NCI-H748 (cell line): ENCODE measurements around the gene JAM3.
"Not testable (repeated sequence)": the region's sequence is repeated elsewhere in the genome, so short reads cannot be mapped to it uniquely, and the experiment has no call there.

Experiments used
- DNase-seq: peaks from one replicate; lab custom pipeline; 2025; ENCODE audit not compliant: unreplicated experiment; lab: John Stamatoyannopoulos, UW

The JAM3 gene

DNA sequence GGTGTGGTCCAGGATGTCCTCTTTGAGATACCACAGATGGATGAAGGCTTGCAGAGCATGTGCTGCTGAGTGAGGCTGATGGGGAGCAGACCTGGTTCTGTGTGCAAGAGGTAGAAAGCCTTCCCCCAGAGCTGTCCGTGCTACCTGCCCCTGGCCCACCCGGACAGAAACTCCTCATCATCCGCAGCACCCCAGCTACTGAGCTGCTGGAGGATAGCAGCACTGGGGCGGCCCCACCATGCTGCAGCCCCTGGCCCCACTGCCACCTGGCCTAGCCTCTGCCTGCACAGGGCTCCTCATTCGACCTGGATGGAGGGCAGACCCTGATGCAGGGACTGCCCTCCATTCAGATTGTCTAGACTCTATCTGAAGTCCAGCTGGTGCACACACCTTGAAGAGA, 104.4 kb downstream of the JAM3 start:
- no peak for DNase-seq

DNA sequence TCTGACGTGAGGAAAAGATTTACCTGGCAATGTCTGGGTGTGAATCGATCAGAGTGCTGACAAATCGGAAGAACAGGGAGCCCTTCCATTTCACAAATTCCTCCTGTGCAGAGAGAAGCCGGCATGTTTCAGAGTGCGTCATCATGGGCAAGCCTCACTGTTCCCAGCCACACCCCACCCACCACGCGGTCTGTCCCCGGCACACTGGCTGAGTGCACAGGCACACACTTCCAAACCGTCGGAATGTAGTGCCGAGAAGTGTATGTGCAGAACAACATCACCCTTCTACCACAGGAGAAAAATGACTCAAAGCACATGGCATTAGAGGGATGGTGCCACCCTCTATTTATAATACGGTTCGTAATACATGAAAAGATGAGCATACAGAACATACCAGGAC, 107.4 kb downstream of the JAM3 start:
- DNase-seq, result no peak

DNA sequence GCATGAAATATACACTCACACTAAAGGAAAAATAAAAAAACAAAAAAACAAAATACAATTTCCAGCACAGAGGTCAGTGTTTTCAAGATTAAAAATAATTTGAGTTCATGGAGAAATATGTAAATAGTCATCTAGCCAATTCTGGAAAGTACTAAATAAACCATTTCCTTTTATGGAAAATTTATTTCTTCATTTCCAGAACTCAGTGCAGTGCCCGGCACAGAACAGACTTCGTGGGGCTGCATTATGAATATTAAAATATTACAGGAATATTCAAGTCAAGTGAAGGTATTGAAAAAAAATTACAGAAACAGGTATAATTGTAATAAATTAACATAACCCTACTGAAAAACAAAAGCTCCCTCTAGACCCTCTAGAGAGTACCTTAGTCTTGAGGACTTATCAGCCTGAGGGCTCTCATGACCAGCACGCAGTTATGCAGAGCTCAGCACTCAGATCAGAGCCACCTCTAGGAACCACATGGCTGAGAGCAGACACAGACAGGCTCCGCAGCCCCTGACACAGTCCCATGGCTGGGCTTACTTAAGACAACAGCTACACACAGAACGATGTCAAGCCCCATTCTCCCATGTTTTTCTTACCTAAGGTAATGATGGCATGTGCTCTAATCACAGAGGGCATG, 109.3 kb downstream of the JAM3 start:
- DNase-seq, result no peak

DNA sequence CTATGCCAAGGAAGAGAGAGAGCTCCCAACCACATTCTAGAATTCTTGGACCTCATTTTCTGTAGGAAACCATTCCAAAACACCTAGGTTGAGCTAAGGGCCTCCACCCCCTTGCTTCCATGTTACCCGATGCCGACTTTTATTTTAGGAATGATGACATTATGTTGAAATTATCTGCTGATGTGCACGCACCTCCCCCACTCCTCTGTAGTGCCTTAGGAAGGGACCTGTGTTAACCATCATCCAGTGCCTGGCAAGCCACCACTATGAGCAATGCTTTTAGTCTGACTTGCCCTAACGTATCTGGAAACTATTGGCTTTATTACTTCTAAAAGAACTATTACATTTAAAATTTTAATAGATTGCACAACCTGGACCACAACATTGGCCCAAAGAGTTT, 112.8 kb downstream of the JAM3 start:
- no peak for DNase-seq

DNA sequence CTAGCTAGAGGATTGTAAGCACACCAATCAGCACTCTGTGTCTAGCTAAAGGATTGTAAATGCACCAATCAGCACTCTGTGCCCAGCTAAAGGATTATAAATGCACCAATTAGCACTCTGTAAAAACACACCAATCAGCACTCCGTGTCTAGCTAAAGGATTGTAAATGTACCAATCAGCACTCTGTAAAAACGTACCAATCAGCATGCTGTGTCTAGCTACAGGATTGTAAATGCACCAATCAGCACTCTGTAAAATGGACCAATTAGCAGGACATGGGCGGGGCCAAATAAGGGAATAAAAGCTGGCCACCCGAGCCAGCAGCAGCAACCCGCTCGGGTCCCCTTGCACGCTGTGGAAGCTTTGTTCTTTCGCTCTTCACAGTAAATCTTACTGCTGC, 119.2 kb downstream of the JAM3 start:
- DNase-seq, result not testable (repeated sequence)

DNA sequence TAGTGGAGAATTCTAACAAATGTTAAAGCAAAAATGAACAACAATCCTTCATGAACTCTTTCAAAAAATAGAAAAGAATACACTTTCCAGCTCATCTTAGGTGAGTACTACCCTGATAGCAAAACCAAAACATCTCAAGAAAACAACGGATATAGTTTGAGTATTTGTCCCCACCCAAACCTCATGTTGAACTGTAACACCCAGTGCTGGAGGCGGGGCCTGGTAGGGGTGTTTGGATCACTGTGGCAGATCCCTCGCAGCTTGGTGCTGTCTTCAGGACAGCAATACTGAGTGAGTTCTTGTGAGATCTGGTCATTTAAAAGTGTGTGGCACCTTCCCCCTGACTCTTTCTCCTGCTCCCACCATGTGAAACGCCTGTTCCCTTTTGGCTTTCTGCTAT, 127.9 kb downstream of the JAM3 start:
- DNase-seq, result no peak

DNA sequence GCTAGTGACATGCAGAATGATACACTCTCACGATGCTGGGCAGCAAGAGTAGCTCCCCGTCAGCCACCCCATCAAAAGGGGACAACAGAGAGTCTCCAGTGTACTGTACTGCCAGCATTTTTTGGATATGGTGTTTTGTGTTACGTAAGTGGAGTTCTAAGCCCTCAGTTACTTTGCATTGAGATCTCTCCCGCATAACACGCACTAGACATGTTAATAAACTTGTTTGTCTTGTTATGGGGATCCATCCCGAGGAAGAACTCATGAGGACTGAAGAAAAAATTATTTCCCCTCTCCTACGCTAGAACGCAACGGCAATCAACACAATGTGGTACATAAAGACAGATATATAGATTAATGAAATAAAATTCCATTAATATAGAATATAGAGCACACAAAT, 130.7 kb downstream of the JAM3 start:
- DNase-seq, result no peak

DNA sequence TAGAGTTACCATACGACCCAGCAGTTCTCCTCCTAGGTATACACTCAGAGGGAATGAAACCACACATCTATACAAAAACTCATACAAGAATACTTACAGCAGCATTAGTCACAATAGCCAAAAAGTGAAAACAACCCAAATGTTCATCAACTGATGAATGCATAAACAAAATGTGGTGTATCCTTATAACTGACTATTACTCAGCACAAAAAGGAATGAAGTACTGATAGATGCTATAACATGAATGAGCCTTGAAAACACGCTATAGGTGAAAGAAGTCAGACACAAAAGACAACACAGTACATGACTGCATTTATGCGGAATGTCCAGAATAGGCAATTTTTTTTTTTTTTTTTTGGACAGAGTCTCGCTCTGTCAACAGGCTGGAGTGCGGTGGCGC, 131.8 kb downstream of the JAM3 start:
- DNase-seq, result no peak
